Activated T-helper 9 cell treated with anti-CD3 and anti-CD28 coated beads, Interleukin-2, amount 50 U/mL, for 16 hours (primary cell): ENCODE data around the gene MMGT1.
"Not testable (repeated sequence)": the region's sequence is repeated elsewhere in the genome, so short reads cannot be mapped to it uniquely, and the experiment has no call there.

Source experiments
- DNase-seq: peaks from one replicate; pipeline ENCODE4 v3.0.0-alpha.2; 2020; ENCODE audit warnings: low read depth

The MMGT1 gene

DNA sequence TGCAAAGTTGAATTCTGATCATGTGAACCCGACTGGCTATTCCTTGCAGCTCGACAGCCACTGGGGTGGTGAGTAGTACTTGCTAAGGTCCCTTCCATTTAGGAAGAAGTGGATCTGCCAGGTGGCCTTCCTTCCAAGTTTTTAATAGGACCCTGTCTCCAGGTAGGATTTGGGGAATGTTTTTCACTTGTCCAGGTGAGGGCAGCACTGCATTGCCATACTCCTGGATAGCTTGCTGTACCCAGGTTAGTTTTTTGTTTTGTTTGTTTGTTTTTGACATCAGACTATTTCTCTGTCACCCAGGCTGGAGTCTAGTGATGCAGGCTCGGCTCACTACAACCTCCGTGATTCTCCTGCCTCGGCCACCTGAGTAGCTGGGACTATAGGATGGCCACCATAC lies 50.4 kb downstream of the MMGT1 start:
- no peak for DNase-seq

GRCh38 chrX:135920516-135920915 lies 53.3 kb downstream of the MMGT1 start:
- DNase-seq: not testable (repeated sequence)

GRCh38 chrX:135914404-135914803 lies 59.4 kb downstream of the MMGT1 start:
- DNase-seq: no peak
